Central memory CD8-positive, alpha-beta T cell (primary cell): ENCODE measurements around the gene NRXN2.
A peak's percentile ranks its signal among the peaks of the same experiment; 100 is the strongest.
"Not testable (repeated sequence)": the region's sequence is repeated elsewhere in the genome, so short reads cannot be mapped to it uniquely, and the experiment has no call there.

Source experiments
- ATAC-seq: fragments of 150-1000 bp; cut with Tn5 transposase; replicated peaks from 2 replicates; pipeline ENCODE4 v1.10.0; 2022; ENCODE audit warnings: mild to moderate bottlenecking, moderate FRiP score, moderate number of reproducible peaks; ENCODE audit not compliant: poor library complexity, severe bottlenecking; ENCODE audit errors: extremely low read depth
- DNase-seq, 2 donors: peaks; one replicate each; pipeline ENCODE4 v3.0.0; 2021; ENCODE audit warnings: low spot score in 2 of 2
- H3K27ac Mint-ChIP-seq: one replicate; pipeline ENCODE4 v1.8.0; 2022; ENCODE audit warnings: low read depth, mild to moderate bottlenecking, moderate library complexity, mixed read lengths
- H3K27me3 Mint-ChIP-seq: one replicate; pipeline ENCODE4 v1.8.0; 2022; ENCODE audit warnings: mixed read lengths
- H3K36me3 Mint-ChIP-seq: one replicate; pipeline ENCODE4 v1.8.0; 2022; ENCODE audit warnings: mild to moderate bottlenecking, moderate library complexity, mixed read lengths; ENCODE audit not compliant: insufficient read depth
- H3K4me1 Mint-ChIP-seq: one replicate; pipeline ENCODE4 v1.8.0; 2022; ENCODE audit warnings: mixed read lengths
- H3K4me3 Mint-ChIP-seq: one replicate; pipeline ENCODE4 v1.8.0; 2022; ENCODE audit warnings: mild to moderate bottlenecking, moderate library complexity, mixed read lengths
- H3K9me3 Mint-ChIP-seq: one replicate; pipeline ENCODE4 v1.8.0; 2022; ENCODE audit warnings: mixed read lengths

NRXN2 gene

GRCh38 chr11:64711138-64711955 lies 11.7 kb downstream of the NRXN2 start:
- ATAC-seq (no peak), DNase-seq (no peak)
- peaks cover 8% of the 10 kb centered on the region for H3K4me1 Mint-ChIP-seq
- H3K4me3 Mint-ChIP-seq, result no peak overlapping the region
- no peaks in the 10 kb centered on the region for H3K9me3 Mint-ChIP-seq
- peak overlapping the region; percentile 36 for H3K27ac Mint-ChIP-seq
- H3K27me3 Mint-ChIP-seq, result peaks cover 69% of the 10 kb centered on the region
- peaks cover 2% of the 10 kb centered on the region for H3K36me3 Mint-ChIP-seq

GRCh38 chr11:64710418-64711137 lies 12.4 kb downstream of the NRXN2 start:
- Mint-ChIP-seq H3K4me3 (no peak overlapping the region), H3K4me1 (peaks cover 8% of the 10 kb centered on the region), H3K9me3 (no peaks in the 10 kb centered on the region), H3K36me3 (peaks cover 2% of the 10 kb centered on the region), H3K27me3 (peaks cover 61% of the 10 kb centered on the region), H3K27ac (no peak overlapping the region)
- ATAC-seq (no peak), DNase-seq (no peak)

- no peak overlapping the region for H3K4me3 Mint-ChIP-seq
- peaks cover 6% of the 10 kb centered on the region for H3K4me1 Mint-ChIP-seq
- H3K36me3 Mint-ChIP-seq, result peaks cover 8% of the 10 kb centered on the region
- ATAC-seq, result no peak
- peaks cover 30% of the 10 kb centered on the region for H3K27me3 Mint-ChIP-seq
- no peaks in the 10 kb centered on the region for H3K9me3 Mint-ChIP-seq
- no peak for DNase-seq
- no peak overlapping the region for H3K27ac Mint-ChIP-seq
These were observed 17.5 kb downstream of the NRXN2 start for GRCh38 chr11:64705501-64705900.

GRCh38 chr11:64703048-64703447 lies 19.9 kb downstream of the NRXN2 start:
- ATAC-seq, result no peak
- Mint-ChIP-seq H3K27me3 (peaks cover 17% of the 10 kb centered on the region), H3K4me3 (no peak overlapping the region), H3K4me1 (peaks cover 6% of the 10 kb centered on the region), H3K27ac (no peak overlapping the region), H3K36me3 (peaks cover 8% of the 10 kb centered on the region), H3K9me3 (no peaks in the 10 kb centered on the region)
- no peak for DNase-seq

- not testable (repeated sequence) for H3K36me3 Mint-ChIP-seq, DNase-seq, H3K27ac Mint-ChIP-seq, ATAC-seq, H3K4me3 Mint-ChIP-seq, H3K9me3 Mint-ChIP-seq, H3K4me1 Mint-ChIP-seq
- H3K27me3 Mint-ChIP-seq, result peaks cover 14% of the 10 kb centered on the region
These were observed 21.0 kb downstream of the NRXN2 start for GRCh38 chr11:64701956-64702355.

- H3K27ac Mint-ChIP-seq, result no peak overlapping the region
- no peaks in the 10 kb centered on the region for H3K36me3 Mint-ChIP-seq
- peaks cover 44% of the 10 kb centered on the region for H3K27me3 Mint-ChIP-seq
- no peak overlapping the region for H3K4me3 Mint-ChIP-seq
- no peaks in the 10 kb centered on the region for H3K9me3 Mint-ChIP-seq
- no peak for ATAC-seq
- H3K4me1 Mint-ChIP-seq, result no peaks in the 10 kb centered on the region
- no peak for DNase-seq
These were observed 24.6 kb downstream of the NRXN2 start for GRCh38 chr11:64698427-64698826.

GRCh38 chr11:64697663-64698375 lies 25.2 kb downstream of the NRXN2 start:
- Mint-ChIP-seq H3K27me3 (peaks cover 50% of the 10 kb centered on the region), H3K27ac (no peak overlapping the region), H3K9me3 (no peaks in the 10 kb centered on the region), H3K36me3 (no peaks in the 10 kb centered on the region), H3K4me1 (peaks cover 3% of the 10 kb centered on the region), H3K4me3 (no peak overlapping the region)
- DNase-seq, result no peak
- ATAC-seq, result no peak

GRCh38 chr11:64696045-64696444 lies 27.0 kb downstream of the NRXN2 start:
- H3K27ac Mint-ChIP-seq, result no peak overlapping the region
- no peaks in the 10 kb centered on the region for H3K9me3 Mint-ChIP-seq
- ATAC-seq, result no peak
- H3K4me3 Mint-ChIP-seq, result no peak overlapping the region
- no peak for DNase-seq
- peaks cover 9% of the 10 kb centered on the region for H3K4me1 Mint-ChIP-seq
- no peaks in the 10 kb centered on the region for H3K36me3 Mint-ChIP-seq
- H3K27me3 Mint-ChIP-seq, result peaks cover 64% of the 10 kb centered on the region

- Mint-ChIP-seq H3K27ac (no peak overlapping the region), H3K4me3 (no peak overlapping the region), H3K36me3 (no peaks in the 10 kb centered on the region), H3K9me3 (no peaks in the 10 kb centered on the region), H3K27me3 (peaks cover 64% of the 10 kb centered on the region), H3K4me1 (peaks cover 9% of the 10 kb centered on the region)
- DNase-seq (no peak), ATAC-seq (no peak)
These were observed 27.4 kb downstream of the NRXN2 start for GRCh38 chr11:64695548-64695947.

- no peak for DNase-seq
- no peaks in the 10 kb centered on the region for H3K36me3 Mint-ChIP-seq
- H3K9me3 Mint-ChIP-seq, result no peaks in the 10 kb centered on the region
- H3K4me3 Mint-ChIP-seq, result no peak overlapping the region
- H3K27me3 Mint-ChIP-seq, result peaks cover 61% of the 10 kb centered on the region
- no peak for ATAC-seq
- peaks cover 9% of the 10 kb centered on the region for H3K4me1 Mint-ChIP-seq
- peak overlapping the region; percentile 77 for H3K27ac Mint-ChIP-seq
These were observed 28.1 kb downstream of the NRXN2 start for GRCh38 chr11:64694821-64695365.

- Mint-ChIP-seq H3K27me3 (peaks cover 61% of the 10 kb centered on the region), H3K4me3 (no peak overlapping the region), H3K27ac (peak overlapping the region; percentile 77), H3K4me1 (peaks cover 9% of the 10 kb centered on the region), H3K36me3 (no peaks in the 10 kb centered on the region), H3K9me3 (no peaks in the 10 kb centered on the region)
- DNase-seq (no peak), ATAC-seq (no peak)
These were observed 28.8 kb downstream of the NRXN2 start for GRCh38 chr11:64694026-64694755.

- Mint-ChIP-seq H3K4me1 (peaks cover 17% of the 10 kb centered on the region), H3K27ac (no peak overlapping the region), H3K36me3 (no peaks in the 10 kb centered on the region), H3K27me3 (peaks cover 61% of the 10 kb centered on the region), H3K4me3 (no peak overlapping the region), H3K9me3 (no peaks in the 10 kb centered on the region)
- DNase-seq (no peak), ATAC-seq (no peak)
These were observed 30.1 kb downstream of the NRXN2 start for GRCh38 chr11:64692764-64693331.
